ENCODE data around the gene IQSEC1. TPM values are rescaled to one million over a fixed set of nuclear protein-coding genes. Genes with fewer than 3 reads are reported as not detected.

Gene IQSEC1
- total and polyA plus RNA-seq, 2 donors (not counting 1 experiment from before 2014, with no cell fraction given): 96.7 to 222 TPM

DNA sequence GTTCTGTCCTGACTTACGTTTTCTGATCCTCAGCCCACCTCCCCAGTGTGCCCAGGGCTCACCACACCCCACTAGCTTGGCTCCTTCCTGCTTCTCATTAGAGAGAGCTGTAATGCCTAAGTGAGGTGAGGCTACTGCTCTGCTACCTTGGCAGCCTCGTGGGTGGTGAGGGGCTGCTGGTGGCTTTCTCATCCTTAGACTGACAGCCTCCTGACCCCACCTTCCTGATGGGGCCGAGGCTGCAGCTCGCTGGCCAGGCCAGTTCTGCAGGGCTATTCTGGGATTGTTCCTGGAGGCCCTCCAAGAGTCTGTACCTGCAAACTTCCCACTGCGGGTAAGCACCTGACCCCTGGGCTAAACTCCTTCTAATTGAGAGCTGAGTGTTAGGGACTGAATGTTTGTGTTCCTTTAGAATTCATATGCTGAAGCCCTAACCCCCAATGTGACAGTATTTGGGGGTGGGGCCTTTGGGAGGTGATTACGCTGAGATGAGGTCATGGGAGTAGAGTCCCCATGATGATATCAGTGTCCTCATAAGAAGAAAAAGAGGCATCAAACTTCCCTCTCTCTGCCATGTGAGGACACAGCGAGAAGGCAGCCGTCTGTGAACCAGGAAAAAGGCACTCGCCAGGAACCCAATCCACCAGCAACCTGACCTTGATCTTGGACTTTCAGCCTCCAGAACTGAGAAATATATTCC lies 38.1 kb upstream of the IQSEC1 start:
- H3K27ac ChIP-seq (ENCODE audit: low read length in 2 of 2): peak overlapping the region; percentile 98 to 99
- 64% methylated on average over 5 of the region's 9 CpGs for WGBS (ENCODE audit: insufficient coverage)
- ChIA-PET CTCF (interaction anchor here (0.6 to 5.8 kb wide), 20 partner anchors 8 to 537 kb away, joined by 3 to 64 read pairs (median 3); no protein-coding TSS in a partner anchor), POLR2A (interaction anchor here (0.7 to 1.9 kb wide), 15 partner anchors 14 to 369 kb away, joined by 3 to 9 read pairs (median 4); partner anchors contain the start of genes HDAC11 and NUP210)
- DNase-seq (no peak), ATAC-seq (ENCODE audit: low read depth) (peak; percentile 49)
- H3K9ac ChIP-seq (ENCODE audit: low read length): peak overlapping the region; percentile 51
- peaks cover 0 to 6% (median 0%) of the 10 kb centered on the region in 3 donors for H3K9me3 ChIP-seq (ENCODE audit: control extremely low read depth in 1 of 3, control insufficient read depth in 2 of 3, insufficient read depth in 1 of 3, low read length in 2 of 3)
- no peaks in the 10 kb centered on the region for H4K20me1 ChIP-seq (ENCODE audit: control insufficient read depth, insufficient read depth, low read length, poor library complexity, severe bottlenecking)
- Mint-ChIP-seq H3K4me1 (peaks cover 63% of the 10 kb centered on the region), H3K4me3 (peak overlapping the region; percentile 64), H3K27me3 (no peaks in the 10 kb centered on the region), H3K27ac (peak overlapping the region; percentile 96), H3K9me3 (ENCODE audit: insufficient read depth) (no peaks in the 10 kb centered on the region)
- peak overlapping the region in 4 of 5 experiments; percentile 13 to 24 (median 16) for H3K4me3 ChIP-seq (ENCODE audit: control extremely low read depth in 1 of 5, extremely low read depth in 1 of 5, insufficient read depth in 1 of 5, low read depth in 2 of 5, low read length in 4 of 5)
- intact Hi-C loops (cut with micrococcal nuclease): loop anchor here (5.0 to 10.0 kb wide), 4 partner anchors 89 to 1836 kb away; partner anchors contain the start of genes CHCHD4 and NR2C2
- H3K27me3 ChIP-seq (replicated peaks in 1 of 4; ENCODE audit: control extremely low read depth in 1 of 4, control insufficient read depth in 3 of 4, insufficient read depth in 4 of 4, low read length in 3 of 4): peaks cover 0 to 3% (median 0%) of the 10 kb centered on the region in 4 experiments
- TF ChIP-seq EZH2 (IDR thresholded peaks at IDR 0.05; ENCODE audit: borderline replicate concordance, insufficient read depth, low read depth, low read length, poor library complexity, severe bottlenecking): no peak
- TF ChIP-seq, protein P1, sequence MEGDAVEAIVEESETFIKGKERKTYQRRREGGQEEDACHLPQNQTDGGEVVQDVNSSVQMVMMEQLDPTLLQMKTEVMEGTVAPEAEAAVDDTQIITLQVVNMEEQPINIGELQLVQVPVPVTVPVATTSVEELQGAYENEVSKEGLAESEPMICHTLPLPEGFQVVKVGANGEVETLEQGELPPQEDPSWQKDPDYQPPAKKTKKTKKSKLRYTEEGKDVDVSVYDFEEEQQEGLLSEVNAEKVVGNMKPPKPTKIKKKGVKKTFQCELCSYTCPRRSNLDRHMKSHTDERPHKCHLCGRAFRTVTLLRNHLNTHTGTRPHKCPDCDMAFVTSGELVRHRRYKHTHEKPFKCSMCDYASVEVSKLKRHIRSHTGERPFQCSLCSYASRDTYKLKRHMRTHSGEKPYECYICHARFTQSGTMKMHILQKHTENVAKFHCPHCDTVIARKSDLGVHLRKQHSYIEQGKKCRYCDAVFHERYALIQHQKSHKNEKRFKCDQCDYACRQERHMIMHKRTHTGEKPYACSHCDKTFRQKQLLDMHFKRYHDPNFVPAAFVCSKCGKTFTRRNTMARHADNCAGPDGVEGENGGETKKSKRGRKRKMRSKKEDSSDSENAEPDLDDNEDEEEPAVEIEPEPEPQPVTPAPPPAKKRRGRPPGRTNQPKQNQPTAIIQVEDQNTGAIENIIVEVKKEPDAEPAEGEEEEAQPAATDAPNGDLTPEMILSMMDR (IDR thresholded peaks at IDR 0.05): no peak
- peaks cover 11% of the 10 kb centered on the region for H3K79me2 ChIP-seq (ENCODE audit: control insufficient read depth, insufficient read depth, low read length)
- peak overlapping the region; percentile 63 for H2AFZ ChIP-seq (ENCODE audit: insufficient read depth, low read depth, low read length, poor library complexity, severe bottlenecking)
- peak overlapping the region; percentile 70 for H3K4me2 ChIP-seq (replicated peaks; ENCODE audit: low read depth, low read length, poor library complexity, severe bottlenecking)
- H3K36me3 ChIP-seq (replicated peaks in 1 of 2; ENCODE audit: control extremely low read depth in 1 of 2, control insufficient read depth in 1 of 2, extremely low read depth in 1 of 2, insufficient read depth in 2 of 2, low read length in 1 of 2): no peaks in the 10 kb centered on the region
- peaks cover 66 to 68% of the 10 kb centered on the region in 2 donors for H3K4me1 ChIP-seq (ENCODE audit: control insufficient read depth in 2 of 2, insufficient read depth in 2 of 2, low read length in 2 of 2)
